H9 (cell line): ENCODE measurements around the gene RESP18. TPM values are rescaled to one million over a fixed set of nuclear protein-coding genes. Genes with fewer than 3 reads are reported as not detected.

Experiments
- DNase-seq: peaks from one replicate; pipeline ENCODE4 v3.0.0-alpha.2; 2017
- H2AFZ ChIP-seq: one replicate; pipeline ENCODE4 v1.6.1; 2013; ENCODE audit warnings: mild to moderate bottlenecking, low read length, control low read depth, moderate library complexity
- H2AK5ac ChIP-seq: 2 replicates; pipeline ENCODE4 v1.6.1; 2013; ENCODE audit warnings: low read length, control low read depth, mixed read lengths; ENCODE audit not compliant: insufficient read length
- H2BK120ac ChIP-seq: one replicate; pipeline ENCODE4 v1.6.1; 2013; ENCODE audit warnings: low read depth, mild to moderate bottlenecking, low read length, control low read depth, inconsistent platforms; ENCODE audit not compliant: poor library complexity, severe bottlenecking
- H2BK12ac ChIP-seq: 2 replicates; pipeline ENCODE4 v1.6.1; 2013; ENCODE audit warnings: low read length, control low read depth, mixed read lengths, low read depth; ENCODE audit not compliant: insufficient read length
- H2BK15ac ChIP-seq: 2 replicates; pipeline ENCODE4 v1.6.1; 2013; ENCODE audit warnings: low read depth, low read length, control low read depth
- H2BK20ac ChIP-seq: one replicate; pipeline ENCODE4 v1.6.1; 2013; ENCODE audit warnings: low read depth, mild to moderate bottlenecking, low read length, control low read depth, inconsistent platforms; ENCODE audit not compliant: poor library complexity, severe bottlenecking
- H2BK5ac ChIP-seq: 2 replicates; pipeline ENCODE4 v1.6.1; 2013; ENCODE audit warnings: low read length, control low read depth, mixed read lengths; ENCODE audit not compliant: insufficient read length
- H3K14ac ChIP-seq: 2 replicates; pipeline ENCODE4 v1.6.1; 2013; ENCODE audit warnings: low read length, control low read depth; ENCODE audit not compliant: insufficient read depth
- H3K18ac ChIP-seq: 2 replicates; pipeline ENCODE4 v1.6.1; 2013; ENCODE audit warnings: low read depth, mild to moderate bottlenecking, mixed read lengths, low read length, control low read depth; ENCODE audit not compliant: insufficient read length
- H3K23ac ChIP-seq: 2 replicates; pipeline ENCODE4 v1.6.1; 2013; ENCODE audit warnings: low read length, control low read depth, mixed read lengths, low read depth; ENCODE audit not compliant: insufficient read length
- H3K23me2 ChIP-seq: 2 replicates; pipeline ENCODE4 v1.6.1; 2013; ENCODE audit warnings: low read depth, mild to moderate bottlenecking, mixed read lengths, low read length, control low read depth; ENCODE audit not compliant: insufficient read length, poor library complexity, severe bottlenecking
- H3K27ac ChIP-seq: 2 replicates; pipeline ENCODE4 v1.5.1; 2013; ENCODE audit warnings: low read length, control low read depth, mixed read lengths, low read depth; ENCODE audit not compliant: insufficient read length
- H3K27me3 ChIP-seq: 2 replicates; pipeline ENCODE4 v1.6.1; 2013; ENCODE audit warnings: low read length, control low read depth, inconsistent platforms; ENCODE audit not compliant: insufficient read depth
- H3K4ac ChIP-seq: 2 replicates; pipeline ENCODE4 v1.6.1; 2013; ENCODE audit warnings: low read depth, mild to moderate bottlenecking, control low read depth, inconsistent platforms, low read length, moderate library complexity
- H3K4me1 ChIP-seq: 2 replicates; pipeline ENCODE4 v1.6.1; 2013; ENCODE audit warnings: low read length, control low read depth, inconsistent platforms; ENCODE audit not compliant: insufficient read depth
- H3K4me2 ChIP-seq: 2 replicates; pipeline ENCODE4 v1.6.1; 2013; ENCODE audit warnings: low read length, control low read depth, mixed read lengths; ENCODE audit not compliant: insufficient read length, insufficient read depth
- H3K56ac ChIP-seq: 2 replicates; pipeline ENCODE4 v1.6.1; 2013; ENCODE audit warnings: low read depth, mild to moderate bottlenecking, mixed read lengths, low read length, control low read depth; ENCODE audit not compliant: insufficient read length
- H3K79me1 ChIP-seq: 2 replicates; pipeline ENCODE4 v1.6.1; 2013; ENCODE audit warnings: low read depth, mild to moderate bottlenecking, moderate library complexity, low read length, control low read depth, inconsistent platforms; ENCODE audit not compliant: insufficient read depth, poor library complexity, severe bottlenecking
- H3K79me2 ChIP-seq: 2 replicates; pipeline ENCODE4 v1.6.1; 2013; ENCODE audit warnings: low read length, control low read depth, inconsistent platforms; ENCODE audit not compliant: insufficient read depth
- H3K9ac ChIP-seq: 2 replicates; pipeline ENCODE4 v1.6.1; 2013; ENCODE audit warnings: low read length, control low read depth, mixed read lengths; ENCODE audit not compliant: insufficient read length; ENCODE audit errors: extremely low read depth
- H3K9me3 ChIP-seq: one replicate; pipeline ENCODE4 v1.6.1; 2013; ENCODE audit warnings: low read depth, low read length, inconsistent platforms; ENCODE audit not compliant: control insufficient read depth
- H3T11ph ChIP-seq: one replicate; pipeline ENCODE4 v1.6.1; 2013; ENCODE audit warnings: mild to moderate bottlenecking, low read length, control low read depth, inconsistent platforms
- H4K20me1 ChIP-seq: one replicate; pipeline ENCODE4 v1.6.1; 2013; ENCODE audit not compliant: control insufficient read depth, insufficient read length, insufficient read depth
- H4K5ac ChIP-seq: 2 replicates; pipeline ENCODE4 v1.6.1; 2013; ENCODE audit warnings: low read depth, mild to moderate bottlenecking, mixed read lengths, low read length, control low read depth; ENCODE audit not compliant: insufficient read length
- H4K8ac ChIP-seq: replicated peaks from 2 replicates; pipeline ENCODE4 v1.6.1; 2013; ENCODE audit warnings: low read length, control low read depth, mixed read lengths, low read depth; ENCODE audit not compliant: insufficient read length
- H4K91ac ChIP-seq: 2 replicates; pipeline ENCODE4 v1.6.1; 2013; ENCODE audit warnings: low read depth, mild to moderate bottlenecking, moderate library complexity, mixed read lengths, low read length, control low read depth; ENCODE audit not compliant: insufficient read length
- H3K27ac Mint-ChIP-seq, 3 experiments: 2 replicates in 2 of 3; 3 replicates in 1 of 3; pipeline ENCODE4 v1.8.0; 2020 to 2021; ENCODE audit warnings: mixed read lengths in 3 of 3, mild to moderate bottlenecking in 1 of 3, moderate library complexity in 1 of 3
- H3K27me3 Mint-ChIP-seq: 2 replicates; pipeline ENCODE4 v1.8.0; 2021; ENCODE audit warnings: low read depth, mild to moderate bottlenecking, moderate library complexity, mixed read lengths
- H3K36me3 Mint-ChIP-seq, 3 experiments: 2 replicates in 2 of 3; 3 replicates in 1 of 3; pipeline ENCODE4 v1.8.0; 2020 to 2021; ENCODE audit warnings: low read depth in 3 of 3, mixed read lengths in 3 of 3; ENCODE audit not compliant: insufficient read depth in 1 of 3
- H3K4me1 Mint-ChIP-seq, 2 experiments: 2 replicates each; pipeline ENCODE4 v1.8.0; 2020; ENCODE audit warnings: mixed read lengths in 2 of 2
- H3K4me3 Mint-ChIP-seq, 2 experiments: 2 replicates in 1 of 2; 3 replicates in 1 of 2; pipeline ENCODE4 v1.8.0; 2020 to 2021; ENCODE audit warnings: mild to moderate bottlenecking in 2 of 2, mixed read lengths in 2 of 2, moderate library complexity in 1 of 2
- H3K9me3 Mint-ChIP-seq, 2 experiments: 2 replicates in 1 of 2; 3 replicates in 1 of 2; pipeline ENCODE4 v1.8.0; 2020; ENCODE audit warnings: mild to moderate bottlenecking in 2 of 2, mixed read lengths in 2 of 2, moderate library complexity in 1 of 2
- CTCF ChIP-seq: fragments of 200-600 bp; sonication (generic); conservative IDR thresholded peaks from 3 replicates; pipeline ENCODE4 v1.8.0; 2021; ENCODE audit warnings: antibody characterized with exemption, mild to moderate bottlenecking
- WGBS: extraction: QIAGEN DNeasy Blood & Tissue Kit; methylation state at CpG from one replicate; pipeline ENCODE4 v1.1.7; 2013; ENCODE audit warnings: missing lambda C conversion rate, low lambda C conversion rate, mixed read lengths; ENCODE audit not compliant: insufficient read length; ENCODE audit errors: extremely low coverage; 5-methylcytosine and 5-hydroxymethylcytosine counted together
- total RNA-seq: library from RNA; stranded (reverse); gene quantifications from 2 replicates; pipeline ENCODE4 v1.2.1, GENCODE V29; 2021

The RESP18 gene
- total RNA-seq, 1 experiment from 2014 or later = not detected

- Histone ChIP-seq H2BK20ac (no peak overlapping the region), H3K27me3 (no peaks in the 10 kb centered on the region; the same call in 1 of the 2 replicates), H3K56ac (no peak overlapping the region), H3K4me1 (no peaks in the 10 kb centered on the region), H3K14ac (peak overlapping the region; percentile 49; the same call in 1 of the 2 replicates), H3K9me3 (no peaks in the 10 kb centered on the region), H2BK120ac (no peak overlapping the region), H3K27ac (no peak overlapping the region), H4K8ac (no peak overlapping the region), H3K79me2 (no peaks in the 10 kb centered on the region), H3K23me2 (peaks cover 6% of the 10 kb centered on the region), H2AFZ (no peak overlapping the region), H3K79me1 (no peaks in the 10 kb centered on the region), H2AK5ac (no peak overlapping the region), H3T11ph (no peak overlapping the region), H3K9ac (no peak overlapping the region), H4K91ac (no peak overlapping the region), H4K20me1 (no peaks in the 10 kb centered on the region), H3K4me2 (peak overlapping the region; percentile 21), H2BK15ac (no peak overlapping the region), H3K4ac (no peak overlapping the region), H4K5ac (no peak overlapping the region), H2BK12ac (no peak overlapping the region), H2BK5ac (no peak overlapping the region), H3K18ac (no peak overlapping the region), H3K23ac (no peak overlapping the region)
- peak; percentile 89 for DNase-seq
- peak; percentile 98 for TF ChIP-seq CTCF
- peaks cover 0 to 5% of the 10 kb centered on the region in 2 experiments; a peak in 2 of 5 replicates for H3K9me3 Mint-ChIP-seq
- peak overlapping the region; percentile 26 to 62; a peak in 4 of 5 replicates for H3K4me3 Mint-ChIP-seq
- H3K36me3 Mint-ChIP-seq = peaks cover 0 to 4% (median 2%) of the 10 kb centered on the region in 3 experiments; a peak in 2 of 7 replicates
- peaks cover 18 to 26% of the 10 kb centered on the region in 2 experiments for H3K4me1 Mint-ChIP-seq
- peaks cover 67% of the 10 kb centered on the region for H3K27me3 Mint-ChIP-seq
- WGBS = no CpG with 5 or more reads among the region's 15 CpGs
- H3K27ac Mint-ChIP-seq = no peak overlapping the region
Observed at GRCh38 chr2:219298759-219299371, 33.7 kb downstream of the RESP18 start.
